Thymus (tissue), 14 donors: ENCODE data around the gene TBC1D8B. TPM values are rescaled to one million over a fixed set of nuclear protein-coding genes. Genes with fewer than 3 reads are reported as not detected.
"Not testable (repeated sequence)": the region's sequence is repeated elsewhere in the genome, so short reads cannot be mapped to it uniquely, and the experiment has no call there.

Source experiments
- DNase-seq, 9 donors: peaks; one replicate each; pipeline ENCODE4 v3.0.0-alpha.2; 2013; ENCODE audit warnings: low spot score in 9 of 9, low read depth in 6 of 9, missing footprints in 1 of 9
- H3K27ac ChIP-seq, 2 donors: one replicate each; pipeline ENCODE4 v1.5.1; 2013; ENCODE audit warnings: control low read depth in 1 of 2, low read depth in 1 of 2, low read length in 1 of 2, mild to moderate bottlenecking in 1 of 2, moderate library complexity in 1 of 2
- H3K27me3 ChIP-seq, 2 donors: one replicate each; pipeline ENCODE4 v1.5.1; 2013; ENCODE audit warnings: low read length in 1 of 2; ENCODE audit not compliant: control insufficient read depth in 2 of 2, insufficient read depth in 1 of 2
- H3K36me3 ChIP-seq, 2 donors: one replicate each; pipeline ENCODE4 v1.5.1; 2013; ENCODE audit warnings: low read length in 1 of 2, mild to moderate bottlenecking in 1 of 2, moderate library complexity in 1 of 2; ENCODE audit not compliant: control insufficient read depth in 2 of 2, insufficient read depth in 2 of 2
- H3K4me1 ChIP-seq, 2 donors: one replicate each; pipeline ENCODE4 v1.5.1; 2013; ENCODE audit warnings: low read length in 2 of 2; ENCODE audit not compliant: control insufficient read depth in 2 of 2, insufficient read depth in 2 of 2
- H3K4me3 ChIP-seq, 2 donors: one replicate each; pipeline ENCODE4 v1.5.1; 2013; ENCODE audit warnings: low read length in 2 of 2, control low read depth in 1 of 2, mild to moderate bottlenecking in 1 of 2
- H3K9me3 ChIP-seq, 2 donors: one replicate each; pipeline ENCODE4 v1.5.1; 2013; ENCODE audit warnings: low read length in 1 of 2, mild to moderate bottlenecking in 1 of 2; ENCODE audit not compliant: control insufficient read depth in 2 of 2, insufficient read depth in 1 of 2
- WGBS: extraction: QIAGEN DNeasy Blood & Tissue Kit; methylation state at CpG from one replicate; pipeline ENCODE4 v1.1.7; 2013; 5-methylcytosine and 5-hydroxymethylcytosine counted together
- long read RNA-seq, 10 donors: transcript quantifications; one replicate each; lab custom pipeline, GENCODE V29; 2026
- polyA plus RNA-seq: library from polyadenylated mRNA; stranded (reverse); fragments of 200-250 nt; gene quantifications from one replicate; pipeline ENCODE4 v1.2.3, GENCODE V29; 2013
- total RNA-seq: library from RNA; stranded (reverse); fragments of 120-200 nt; gene quantifications from one replicate; pipeline ENCODE4 v1.2.4, GENCODE V29; 2013
- donor health status: healthy.

The TBC1D8B gene
- 1.5 TPM for total RNA-seq
- 1.9 TPM for polyA plus RNA-seq
- long read RNA-seq, donor 1: 0 reads
- long read RNA-seq, donor 2, full-length matches to known transcripts: 1 of 1 reads
- long read RNA-seq, donor 2, partial matches to known transcripts: 0 of 1 reads
- long read RNA-seq, donor 2, other reads (novel, unspliced or antisense): 0 of 1 reads
- long read RNA-seq, donor 3: 0 reads
- long read RNA-seq, donor 4: 0 reads
- long read RNA-seq, donor 5: 0 reads
- long read RNA-seq, donor 6, full-length matches to known transcripts: 1 of 1 reads
- long read RNA-seq, donor 6, partial matches to known transcripts: 0 of 1 reads
- long read RNA-seq, donor 6, other reads (novel, unspliced or antisense): 0 of 1 reads
- long read RNA-seq, donor 7: 0 reads
- long read RNA-seq, donor 8: 0 reads
- long read RNA-seq, donor 9: 0 reads
- long read RNA-seq, donor 10: 0 reads

GRCh38 chrX:106802388-106803275 lies at the start of gene TBC1D8B:
TSS of gene TBC1D8B (plus strand) at chrX:106802673. CDS start at chrX:106802854, 181 bp downstream.
- Histone ChIP-seq H3K9me3 (no peaks in the 10 kb centered on the region), H3K36me3 (no peaks in the 10 kb centered on the region), H3K4me1 (no peaks in the 10 kb centered on the region), H3K27me3 (peaks cover 0 to 24% of the 10 kb centered on the region in 2 donors), H3K4me3 (peak within 1 kb of the TSS; percentile 45), H3K27ac (no peak within 1 kb of the TSS)
- peak; percentile 16 to 72 (median 26) for DNase-seq
- WGBS: under 1% methylated on average over 36 of the region's 36 CpGs

- not testable (repeated sequence) for H3K27ac ChIP-seq, H3K4me3 ChIP-seq
- 91% methylated on average over 1 of the region's 1 CpG for WGBS
These were observed 33.2 kb upstream of the TBC1D8B start for GRCh38 chrX:106769288-106769687.

GRCh38 chrX:106774981-106775380 lies 27.5 kb upstream of the TBC1D8B start:
- H3K4me3 ChIP-seq: no peak overlapping the region
- no peaks in the 10 kb centered on the region for H3K27me3 ChIP-seq
- H3K27ac ChIP-seq: no peak overlapping the region
- no peaks in the 10 kb centered on the region for H3K9me3 ChIP-seq
- no peaks in the 10 kb centered on the region for H3K4me1 ChIP-seq
- no peaks in the 10 kb centered on the region for H3K36me3 ChIP-seq
- DNase-seq: no peak
- WGBS: 89% methylated on average over 2 of the region's 2 CpGs

More at GRCh38 chrX:106769288-106769687, 33.2 kb upstream of the TBC1D8B start:
- not testable (repeated sequence) for H3K27me3 ChIP-seq, H3K4me1 ChIP-seq, H3K36me3 ChIP-seq, H3K9me3 ChIP-seq, DNase-seq

DNA sequence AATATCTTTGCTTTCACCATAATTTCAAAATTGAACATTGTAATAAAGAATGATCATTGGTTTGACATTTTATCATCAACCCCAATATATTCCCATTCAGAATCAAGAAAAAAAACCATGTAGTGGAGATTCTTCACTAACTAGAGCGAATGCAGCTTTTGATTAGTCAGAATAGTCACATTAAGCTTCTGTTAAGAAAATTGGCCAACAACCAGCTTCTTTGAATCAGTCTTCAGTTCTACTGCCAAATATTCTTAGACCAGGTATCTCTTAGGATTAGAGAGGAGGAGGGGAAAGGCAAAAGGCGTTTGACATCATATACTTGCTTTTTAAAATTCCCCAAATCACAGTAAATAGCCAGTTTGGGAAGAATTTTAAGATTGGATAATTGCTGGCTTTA lies 22.2 kb upstream of the TBC1D8B start:
- no peaks in the 10 kb centered on the region for H3K9me3 ChIP-seq
- no peak for DNase-seq
- H3K4me1 ChIP-seq: no peaks in the 10 kb centered on the region
- no peaks in the 10 kb centered on the region for H3K36me3 ChIP-seq
- H3K4me3 ChIP-seq: no peak overlapping the region
- no peak overlapping the region for H3K27ac ChIP-seq
- 80% methylated on average over 2 of the region's 2 CpGs for WGBS
- H3K27me3 ChIP-seq: no peaks in the 10 kb centered on the region

DNA sequence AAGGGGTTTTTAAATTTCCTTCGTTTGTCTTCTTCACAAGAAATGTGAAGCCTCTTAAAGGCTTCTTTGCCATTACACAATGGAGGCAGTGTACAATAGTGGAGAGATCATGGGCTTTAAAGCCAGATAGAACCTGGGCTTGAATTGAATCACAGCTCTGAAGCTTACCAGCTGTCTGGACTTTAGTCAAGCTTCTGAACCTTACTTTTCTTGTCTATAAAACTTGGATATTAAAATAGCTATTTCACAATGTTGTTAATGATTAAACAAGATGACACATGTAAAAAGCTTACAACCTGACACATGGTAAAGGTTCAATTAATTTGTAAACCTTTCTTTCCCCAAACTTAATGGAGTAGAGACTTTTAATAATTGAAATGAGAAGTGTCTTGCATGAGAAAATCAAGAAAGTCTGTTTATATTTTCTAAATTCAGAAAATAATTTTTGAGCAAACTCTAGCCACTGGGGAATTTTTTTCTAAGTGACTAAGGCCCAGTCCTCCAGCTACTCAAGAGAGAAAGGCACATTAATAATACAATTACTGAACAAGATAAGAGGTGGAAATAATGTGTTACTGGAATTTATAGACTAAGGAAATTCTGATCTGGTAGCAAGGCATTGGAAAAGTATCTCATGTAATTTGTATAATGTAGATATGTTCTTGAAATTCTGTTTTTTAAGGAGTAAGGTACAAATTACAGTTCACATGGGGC lies 21.7 kb upstream of the TBC1D8B start:
- no peaks in the 10 kb centered on the region for H3K27me3 ChIP-seq
- 85% methylated on average over 1 of the region's 1 CpG for WGBS
- DNase-seq: no peak

DNA sequence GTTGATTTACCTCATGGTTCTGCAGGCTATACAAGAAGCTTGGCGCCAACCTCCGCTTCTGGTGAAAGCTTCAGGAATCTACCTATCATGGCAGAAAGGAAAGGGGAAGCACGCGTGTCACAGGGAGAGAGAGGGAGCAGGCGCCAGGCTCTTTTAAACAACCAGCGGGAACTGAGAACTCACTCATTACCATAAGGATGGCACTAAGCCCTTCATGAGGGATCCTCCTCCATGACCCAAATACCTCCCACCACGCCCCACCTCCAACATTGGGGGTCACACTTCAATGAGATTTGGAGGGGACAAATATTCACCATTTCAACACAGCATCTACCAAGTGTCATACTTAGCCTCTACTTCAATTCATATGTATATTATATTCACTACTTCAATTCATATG lies 18.8 kb upstream of the TBC1D8B start:
- DNase-seq: no peak
- no peak overlapping the region for H3K4me3 ChIP-seq
- H3K9me3 ChIP-seq: no peaks in the 10 kb centered on the region
- H3K27me3 ChIP-seq: no peaks in the 10 kb centered on the region
- H3K27ac ChIP-seq: no peak overlapping the region
- no peaks in the 10 kb centered on the region for H3K36me3 ChIP-seq
- H3K4me1 ChIP-seq: no peaks in the 10 kb centered on the region
- 62% methylated on average over 7 of the region's 7 CpGs for WGBS

More for the DNA sequence above, 21.7 kb upstream of the TBC1D8B start:
- Histone ChIP-seq H3K4me1 (no peaks in the 10 kb centered on the region), H3K9me3 (no peaks in the 10 kb centered on the region), H3K36me3 (no peaks in the 10 kb centered on the region), H3K27ac (no peak overlapping the region), H3K4me3 (no peak overlapping the region)

DNA sequence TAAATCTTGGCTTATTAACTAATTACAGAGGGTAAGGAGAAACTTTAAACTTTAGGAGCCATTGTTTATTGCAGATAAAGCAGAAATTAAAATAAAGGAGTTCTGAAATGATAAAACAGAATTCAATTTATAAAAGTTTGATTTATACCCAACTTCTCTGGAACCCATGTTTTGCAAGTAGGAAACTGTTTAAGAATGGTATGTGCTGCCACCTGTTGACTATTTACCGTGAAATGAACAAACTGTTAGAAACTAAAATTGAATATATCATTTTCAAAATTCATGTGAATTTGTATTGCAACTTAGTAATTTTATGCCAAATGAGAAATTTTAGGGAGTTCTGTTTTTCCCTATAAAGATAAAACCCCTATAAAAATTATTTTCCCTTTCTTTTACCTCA lies 11.0 kb upstream of the TBC1D8B start:
- Histone ChIP-seq H3K36me3 (no peaks in the 10 kb centered on the region), H3K4me3 (no peak overlapping the region), H3K27me3 (no peaks in the 10 kb centered on the region), H3K27ac (no peak overlapping the region), H3K9me3 (no peaks in the 10 kb centered on the region), H3K4me1 (no peaks in the 10 kb centered on the region)
- 0% methylated on average over 1 of the region's 1 CpG for WGBS
- DNase-seq: no peak

DNA sequence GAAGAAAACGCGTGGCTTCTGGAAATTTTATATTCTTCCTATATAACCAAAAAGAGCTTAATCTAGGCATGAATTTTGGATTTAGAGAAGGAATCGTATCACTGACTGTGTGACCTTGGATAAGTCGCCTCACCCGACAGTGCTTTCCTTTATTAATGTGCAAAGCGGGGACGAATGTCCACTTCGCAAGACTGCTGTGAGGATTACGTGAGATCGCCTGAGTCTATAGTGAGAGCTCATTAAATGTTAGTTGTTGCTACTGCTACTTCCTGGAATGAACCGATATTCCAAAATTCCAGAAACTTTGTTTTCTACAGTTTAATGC lies 448 bp upstream of the TBC1D8B start:
- Histone ChIP-seq H3K27me3 (peaks cover 0 to 24% of the 10 kb centered on the region in 2 donors), H3K4me1 (no peaks in the 10 kb centered on the region), H3K27ac (no peak overlapping the region), H3K4me3 (peak overlapping the region; percentile 45), H3K9me3 (no peaks in the 10 kb centered on the region), H3K36me3 (no peaks in the 10 kb centered on the region)
- WGBS: 9% methylated on average over 11 of the region's 11 CpGs
- DNase-seq: no peak
